Heart right ventricle (tissue), 16 donors: Measurements from ENCODE around the gene KPNA5. TPM values are rescaled to one million over a fixed set of nuclear protein-coding genes. Genes with fewer than 3 reads are reported as not detected.
"Not testable (repeated sequence)": the region's sequence is repeated elsewhere in the genome, so short reads cannot be mapped to it uniquely, and the experiment has no call there.

Experiments
- ATAC-seq, 8 donors: fragments of 200-7000 bp; cut with Tn5 transposase; one replicate each; pipeline ENCODE4 v1.9.1; 2020; ENCODE audit warnings: mild to moderate bottlenecking in 8 of 8, moderate library complexity in 8 of 8, moderate number of reproducible peaks in 1 of 8
- DNase-seq, 2 donors: peaks; one replicate each; pipeline ENCODE4 v3.0.0-alpha.2; 2020
- H3K27ac ChIP-seq, 10 donors: fragments of 200-600 bp; sonication (generic) in 2 of 10; one replicate each; pipeline versions ENCODE4 v1.5.0 to v1.8.0; 2020 to 2022; ENCODE audit warnings: mild to moderate bottlenecking in 3 of 10
- H3K27me3 ChIP-seq, 7 donors: fragments of 200-600 bp; one replicate each; pipeline ENCODE4 v1.8.0; 2021 to 2022; ENCODE audit warnings: mild to moderate bottlenecking in 2 of 7
- H3K36me3 ChIP-seq, 9 donors: fragments of 200-600 bp; sonication (generic) in 1 of 9; one replicate each; pipeline versions ENCODE4 v1.5.0 to v1.8.0; 2020 to 2022; ENCODE audit warnings: mild to moderate bottlenecking in 2 of 9
- H3K4me1 ChIP-seq, 9 donors: fragments of 200-600 bp; sonication (generic) in 1 of 9; one replicate each; pipeline versions ENCODE4 v1.5.0 to v1.8.0; 2020 to 2022; ENCODE audit warnings: mild to moderate bottlenecking in 4 of 9
- H3K4me3 ChIP-seq, 10 donors: fragments of 200-600 bp; sonication (generic) in 2 of 10; one replicate each; pipeline versions ENCODE4 v1.5.0 to v1.8.0; 2020 to 2022; ENCODE audit warnings: mild to moderate bottlenecking in 7 of 10, moderate library complexity in 2 of 10
- H3K9me3 ChIP-seq, 11 donors: fragments of 200-600 bp in 10 of 11; sonication (generic) in 2 of 11; one replicate each; pipeline versions ENCODE4 v1.5.0 to v1.8.0; 2013 to 2022; ENCODE audit warnings: mild to moderate bottlenecking in 2 of 11, control low read depth in 1 of 11, moderate library complexity in 1 of 11
- WGBS, 2 donors: extraction: QIAGEN DNeasy Blood & Tissue Kit; methylation state at CpG; one replicate each; pipeline ENCODE4 v1.1.7; 2013; ENCODE audit warnings: inconsistent platforms in 1 of 2; 5-methylcytosine and 5-hydroxymethylcytosine counted together
- intact Hi-C, 10 donors: fragments of 100-400 bp; cut with DNase I; formaldehyde crosslinking; loops; one replicate each; pipeline versions ENCODE4 v1.11.1 to v1.14.2; 2022
- polyA plus RNA-seq, 2 donors: library from polyadenylated mRNA; stranded (reverse); fragments of 200-250 nt; gene quantifications; one replicate each; pipeline ENCODE4 v1.2.3, GENCODE V29; 2013
- total RNA-seq, 10 donors: library from RNA; stranded (reverse); fragmentation: NEBNext Ultra II Directional in 3 of 10; extraction: Animal tissue kit (Norgen Biotek cat#: 25700) in 3 of 10; gene quantifications; one replicate each; pipeline versions ENCODE4 v1.2.1 to v1.2.4, GENCODE V29; 2021 to 2023
- TF ChIP-seq, protein P1 (sequence below), 9 donors: fragments of 200-600 bp; sonication (generic) in 2 of 9; IDR thresholded peaks; one replicate each; pipeline versions ENCODE4 v1.5.0 to v1.8.0; 2021 to 2022; ENCODE audit warnings: antibody characterized with exemption in 9 of 9, mild to moderate bottlenecking in 5 of 9, moderate library complexity in 1 of 9
- donor health status: Arrhythmogenic right ventricular cardiomyopathy.
- donor health status: ischemic (EF 13 %, LVEDD 7.1; RV severe dilation, severe dysfunction).
- donor health status: healthy with polysubstance abuse.
- donor health status: DM: no; HTN: yes; CAD: no.
- donor health status: DM: no; HTN: no; CAD: no.
- donor health status: ischemic (EF 25% LVEDD 6.9; RV normal size, moderate dysfunction).
- donor health status: ischemic (EF 25% LVEDD 5.7; RV mildly dilated, moderate dysfunction).
- donor health status: healthy.
- donor health status: DM: yes; HTN: yes; CAD: no.
- donor health status: Ischemic cardiomyopathy.
- donor health status: ischemic (EF 35%, LVEDD 5.7; RV mildly dilated, moderate dysfunction).
- donor health status: nonischemic (EF 11% LVEDD 7.7; RV severe dilation, severe dysfunction).
- donor health status: DM: yes; HTN: yes; CAD: no.
- donor health status: PGD.
- donor health status: ischemic (EF 29% LVEDD 5.4; RV normal size, mild dysfunction).
- donor health status: nonischemic (EF 23%, LVEDD 6.1; RV moderate dilation, normal function).

Gene KPNA5
- total and polyA plus RNA-seq, 12 donors = 1.0 to 11.7 (median 7.9) TPM

DNA sequence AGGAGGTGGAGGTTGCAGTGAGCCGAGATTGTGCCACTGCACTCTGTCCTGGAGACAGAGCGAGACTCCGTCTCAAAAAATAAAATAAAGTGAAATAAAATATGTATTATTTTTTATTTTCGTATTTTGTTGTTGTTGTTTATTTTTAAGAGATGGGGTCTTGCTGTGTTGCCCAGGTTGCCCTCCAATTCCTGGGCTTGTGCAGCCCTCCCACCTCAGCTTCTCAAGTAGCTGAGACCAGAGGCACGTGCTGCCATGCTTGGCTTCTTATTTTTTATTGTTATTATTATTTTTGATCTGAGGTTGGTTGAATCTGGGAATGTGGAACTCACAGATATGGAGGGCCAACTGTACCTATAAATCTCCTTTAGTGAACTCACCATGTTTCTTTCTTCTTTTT is 10.1 kb downstream of the KPNA5 start:
- 96 to 99% methylated on average over 5 of the region's 5 CpGs for WGBS, 2 donors
- Histone ChIP-seq H3K4me3 (no peak overlapping the region), H3K36me3 (peaks cover 0 to 36% (median 10%) of the 10 kb centered on the region in 9 donors), H3K27me3 (no peaks in the 10 kb centered on the region), H3K4me1 (peaks cover 0 to 18% (median 13%) of the 10 kb centered on the region in 9 donors), H3K9me3 (no peaks in the 10 kb centered on the region), H3K27ac (no peak overlapping the region)
- ATAC-seq (no peak), DNase-seq (no peak)
- intact Hi-C loops = no loop called here
- TF ChIP-seq, protein P1, sequence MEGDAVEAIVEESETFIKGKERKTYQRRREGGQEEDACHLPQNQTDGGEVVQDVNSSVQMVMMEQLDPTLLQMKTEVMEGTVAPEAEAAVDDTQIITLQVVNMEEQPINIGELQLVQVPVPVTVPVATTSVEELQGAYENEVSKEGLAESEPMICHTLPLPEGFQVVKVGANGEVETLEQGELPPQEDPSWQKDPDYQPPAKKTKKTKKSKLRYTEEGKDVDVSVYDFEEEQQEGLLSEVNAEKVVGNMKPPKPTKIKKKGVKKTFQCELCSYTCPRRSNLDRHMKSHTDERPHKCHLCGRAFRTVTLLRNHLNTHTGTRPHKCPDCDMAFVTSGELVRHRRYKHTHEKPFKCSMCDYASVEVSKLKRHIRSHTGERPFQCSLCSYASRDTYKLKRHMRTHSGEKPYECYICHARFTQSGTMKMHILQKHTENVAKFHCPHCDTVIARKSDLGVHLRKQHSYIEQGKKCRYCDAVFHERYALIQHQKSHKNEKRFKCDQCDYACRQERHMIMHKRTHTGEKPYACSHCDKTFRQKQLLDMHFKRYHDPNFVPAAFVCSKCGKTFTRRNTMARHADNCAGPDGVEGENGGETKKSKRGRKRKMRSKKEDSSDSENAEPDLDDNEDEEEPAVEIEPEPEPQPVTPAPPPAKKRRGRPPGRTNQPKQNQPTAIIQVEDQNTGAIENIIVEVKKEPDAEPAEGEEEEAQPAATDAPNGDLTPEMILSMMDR (IDR thresholded peaks at IDR 0.05) = no peak

DNA sequence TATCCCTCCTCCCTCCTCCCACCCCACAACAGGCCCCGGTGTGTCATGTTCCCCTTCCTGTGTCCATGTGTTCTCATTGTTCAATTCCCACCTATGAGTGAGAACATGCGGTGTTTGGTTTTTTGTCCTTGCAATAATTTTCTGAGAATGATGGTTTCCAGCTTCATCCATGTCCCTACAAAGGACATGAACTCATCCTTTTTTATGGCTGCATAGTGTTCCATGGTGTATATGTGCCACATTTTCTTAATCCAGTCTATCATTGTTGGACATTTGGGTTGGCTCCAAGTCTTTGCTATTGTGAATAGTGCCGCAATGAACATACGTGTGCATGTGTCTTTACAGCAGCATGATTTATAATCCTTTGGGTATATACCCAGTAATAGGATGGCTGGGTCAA is 11.9 kb downstream of the KPNA5 start:
- intact Hi-C loops, H3K27ac ChIP-seq, DNase-seq, H3K9me3 ChIP-seq, H3K4me3 ChIP-seq, H3K27me3 ChIP-seq, ATAC-seq: not testable (repeated sequence)
- WGBS, 2 donors = 93 to 100% methylated on average over 2 to 4 of the region's 4 CpGs
- Histone ChIP-seq H3K4me1 (peaks cover 0 to 26% (median 11%) of the 10 kb centered on the region in 9 donors), H3K36me3 (peaks cover 0 to 46% (median 10%) of the 10 kb centered on the region in 9 donors)

- DNase-seq, H3K27me3 ChIP-seq, H3K4me3 ChIP-seq, H3K27ac ChIP-seq, intact Hi-C loops, ATAC-seq, H3K9me3 ChIP-seq: not testable (repeated sequence)
- WGBS, 2 donors = 94 to 95% methylated on average over 2 to 3 of the region's 3 CpGs
- Histone ChIP-seq H3K36me3 (peaks cover 0 to 48% (median 10%) of the 10 kb centered on the region in 9 donors), H3K4me1 (peaks cover 0 to 28% (median 7%) of the 10 kb centered on the region in 9 donors)
Measured at GRCh38 chr6:116693275-116693674, 12.3 kb downstream of the KPNA5 start.

GRCh38 chr6:116695401-116695800 is 14.4 kb downstream of the KPNA5 start:
- H3K4me3 ChIP-seq = no peak overlapping the region
- H3K27me3 ChIP-seq = no peaks in the 10 kb centered on the region
- peaks cover 0 to 61% (median 10%) of the 10 kb centered on the region in 9 donors for H3K36me3 ChIP-seq
- peaks cover 0 to 25% (median 4%) of the 10 kb centered on the region in 9 donors for H3K4me1 ChIP-seq
- no peaks in the 10 kb centered on the region for H3K9me3 ChIP-seq
- intact Hi-C loops = no loop called here
- TF ChIP-seq, protein P1 (IDR thresholded peaks at IDR 0.05) = no peak
- DNase-seq (no peak), ATAC-seq (no peak)
- no peak overlapping the region for H3K27ac ChIP-seq
- WGBS, 2 donors = 76 to 91% methylated on average over 2 of the region's 2 CpGs

DNA sequence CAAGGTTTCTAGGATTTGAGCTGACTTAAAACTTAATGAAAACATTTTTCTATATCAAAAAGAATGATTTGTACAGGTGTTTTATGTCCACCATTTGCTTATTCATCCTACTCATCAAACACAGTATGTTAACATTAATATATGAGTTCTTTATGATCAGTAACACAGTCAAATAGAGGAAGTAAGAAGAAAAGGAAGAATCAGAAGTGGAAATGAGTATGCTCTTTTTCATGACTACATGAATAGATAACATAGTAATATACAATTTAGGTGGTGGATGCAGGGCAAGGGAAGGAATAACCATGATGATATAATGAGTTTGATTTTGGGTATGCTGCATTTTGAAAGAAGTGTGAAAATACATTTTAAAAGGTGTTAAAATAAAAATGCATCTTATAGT is 16.5 kb downstream of the KPNA5 start:
- Histone ChIP-seq H3K27ac (no peak overlapping the region), H3K4me1 (peaks cover 0 to 25% (median 4%) of the 10 kb centered on the region in 9 donors), H3K4me3 (no peak overlapping the region), H3K9me3 (no peaks in the 10 kb centered on the region), H3K36me3 (peaks cover 0 to 51% (median 6%) of the 10 kb centered on the region in 9 donors), H3K27me3 (no peaks in the 10 kb centered on the region)
- intact Hi-C loops = no loop called here
- TF ChIP-seq, protein P1 (IDR thresholded peaks at IDR 0.05) = no peak
- ATAC-seq (no peak), DNase-seq (no peak)

GRCh38 chr6:116703888-116704287 is 22.9 kb downstream of the KPNA5 start:
- H3K4me1 ChIP-seq, H3K27me3 ChIP-seq, H3K27ac ChIP-seq, H3K4me3 ChIP-seq, H3K9me3 ChIP-seq, DNase-seq, ATAC-seq, intact Hi-C loops: not testable (repeated sequence)
- 100% methylated on average over 1 of the region's 1 CpG for WGBS, 2 donors
- peaks cover 0 to 97% (median 17%) of the 10 kb centered on the region in 9 donors for H3K36me3 ChIP-seq
